ENCODE data around the gene RCE1.

DNA sequence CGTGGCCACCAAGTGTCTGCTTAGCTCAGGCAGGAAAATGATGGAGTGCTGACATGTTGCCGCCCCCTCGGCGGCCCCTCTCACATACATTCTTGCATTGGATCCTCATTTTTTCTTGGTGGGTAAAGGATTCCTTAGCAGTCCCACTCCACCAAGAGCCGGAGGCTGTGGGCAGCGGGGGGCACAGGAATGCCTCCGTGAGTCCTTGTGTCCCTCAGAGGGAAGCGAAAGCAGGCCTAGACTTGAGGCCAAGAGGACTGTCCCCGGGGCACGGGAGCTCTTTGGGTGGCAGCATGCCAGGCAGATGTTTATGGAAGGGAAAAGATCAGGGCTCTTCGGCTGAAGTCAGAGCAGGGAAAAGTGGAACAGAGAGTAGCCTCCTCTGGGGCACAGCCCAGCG lies 35.2 kb downstream of the RCE1 start:
- TF ChIP-seq CTCF (IDR thresholded peaks at IDR 0.05; ENCODE audit: extremely low read depth in 1 of 2, insufficient read depth in 1 of 2, low read depth in 1 of 2, low read length in 2 of 2) (no peak), MAX (IDR thresholded peaks at IDR 0.05; ENCODE audit: insufficient read depth, insufficient read length) (no peak), POLR2A (IDR thresholded peaks at IDR 0.05; ENCODE audit: low read depth, low read length) (no peak), EZH2 (IDR thresholded peaks at IDR 0.05; ENCODE audit: borderline replicate concordance, low read depth, low read length, severe bottlenecking) (no peak), JUN (IDR thresholded peaks at IDR 0.05; ENCODE audit: borderline replicate concordance, insufficient read depth, insufficient read length, low read depth) (no peak), FOS (IDR thresholded peaks at IDR 0.05; ENCODE audit: borderline replicate concordance, insufficient read depth, low read length) (no peak)

All from endothelial cell of umbilical vein (primary cell).